Measurements from ENCODE around the gene VAMP4. TPM values are rescaled to one million over a fixed set of nuclear protein-coding genes. Genes with fewer than 3 reads are reported as not detected.

The VAMP4 gene, protein sequence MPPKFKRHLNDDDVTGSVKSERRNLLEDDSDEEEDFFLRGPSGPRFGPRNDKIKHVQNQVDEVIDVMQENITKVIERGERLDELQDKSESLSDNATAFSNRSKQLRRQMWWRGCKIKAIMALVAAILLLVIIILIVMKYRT
- total RNA-seq = 11.4 TPM
- long read RNA-seq, full-length matches to known transcripts = 29 of 39 reads
- long read RNA-seq, partial matches to known transcripts = 2 of 39 reads
- long read RNA-seq, other reads (novel, unspliced or antisense) = 8 of 39 reads

GRCh38 chr1:171741872-171742576 is at the start of gene VAMP4:
VAMP4 (minus strand) TSS chr1:171742065; CDS start chr1:171738414, 3,651 bp downstream.
- intact Hi-C loops (cut with micrococcal nuclease) = loop anchor here (5.0 kb wide), 1 partner anchor 35 kb away; no protein-coding TSS in a partner anchor
- ATAC-seq (peak; percentile 95), DNase-seq (peak; percentile 92)

GRCh38 chr1:171790318-171790717 is 48.5 kb upstream of the VAMP4 start:
- intact Hi-C loops (cut with micrococcal nuclease) = no loop called here
- ATAC-seq = no peak
- DNase-seq = no peak

DNA sequence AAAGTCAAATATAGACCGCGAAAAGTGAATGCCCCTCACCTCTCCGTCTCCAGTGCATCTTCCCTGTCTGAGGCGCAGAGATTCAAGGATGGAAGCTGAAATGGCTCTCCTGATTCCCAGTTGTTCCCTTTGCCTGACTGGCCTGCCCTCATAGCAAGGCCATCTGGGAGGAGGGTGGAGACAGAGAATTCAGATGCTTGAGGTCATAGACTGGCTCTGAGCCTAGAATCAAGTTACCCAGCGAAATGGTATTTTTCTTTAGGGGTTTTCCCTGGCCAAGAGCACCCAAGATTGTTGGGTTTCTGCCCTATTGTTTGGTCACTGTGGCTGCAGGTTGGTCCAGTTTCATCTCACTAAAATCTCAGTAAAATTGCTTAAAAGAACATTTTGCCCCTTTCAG is 46.8 kb upstream of the VAMP4 start:
- peak; percentile 46 for ATAC-seq

GRCh38 chr1:171787686-171788480 is 46.0 kb upstream of the VAMP4 start:
- intact Hi-C loops (cut with micrococcal nuclease) = no loop called here
- ATAC-seq = no peak
- DNase-seq = no peak

More for the DNA sequence above, 46.8 kb upstream of the VAMP4 start:
- no peak for DNase-seq
- intact Hi-C loops (cut with micrococcal nuclease) = no loop called here

GRCh38 chr1:171786534-171786933 is 44.7 kb upstream of the VAMP4 start:
- ATAC-seq (no peak), DNase-seq (no peak)
- intact Hi-C loops (cut with micrococcal nuclease) = no loop called here

- DNase-seq (no peak), ATAC-seq (no peak)
- intact Hi-C loops (cut with micrococcal nuclease) = no loop called here
Measured at GRCh38 chr1:171785766-171786165, 43.9 kb upstream of the VAMP4 start.

GRCh38 chr1:171784784-171785183 is 42.9 kb upstream of the VAMP4 start:
- intact Hi-C loops (cut with micrococcal nuclease) = no loop called here
- no peak for DNase-seq
- no peak for ATAC-seq

GRCh38 chr1:171783816-171784530 is 42.1 kb upstream of the VAMP4 start:
- no peak for DNase-seq
- intact Hi-C loops (cut with micrococcal nuclease) = no loop called here
- ATAC-seq = no peak

DNA sequence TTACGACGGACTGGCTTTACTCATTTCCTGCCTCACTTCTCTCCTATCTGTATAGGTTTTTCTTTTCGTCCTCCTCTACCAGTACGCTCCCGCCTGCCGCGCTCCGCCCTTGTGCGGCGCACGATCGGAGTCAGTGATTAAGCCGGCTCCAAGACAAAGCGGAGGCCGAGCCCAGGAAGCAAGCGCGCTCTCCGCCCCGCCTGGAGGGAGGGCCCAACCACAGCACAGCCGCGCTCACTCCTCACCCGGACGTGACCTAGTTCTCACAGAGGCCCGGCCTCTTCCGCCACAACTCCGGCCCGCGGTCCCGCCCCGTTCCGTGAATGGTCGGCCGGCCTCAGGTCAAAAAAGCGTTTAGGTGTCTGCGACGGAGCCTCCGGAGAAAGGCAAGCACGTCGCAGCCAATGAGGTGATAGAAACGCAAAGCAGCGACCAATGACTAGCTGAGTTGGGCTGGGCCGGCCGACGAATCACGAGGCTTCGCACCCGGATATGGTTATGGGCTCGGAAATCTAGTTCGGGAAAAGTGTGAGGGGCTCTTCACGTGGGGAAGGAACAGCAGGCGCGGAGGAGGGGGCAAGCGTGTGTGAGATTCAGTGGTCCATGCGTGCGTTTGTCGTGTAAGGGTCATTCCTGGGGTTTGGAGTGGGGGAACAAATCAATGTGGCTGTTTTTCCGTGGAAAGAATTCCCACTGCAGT is 39.5 kb upstream of the VAMP4 start, which contains the start of gene METTL13:
Gene METTL13, plus strand, starts transcription at position 485 of the 700 bp plus-strand sequence. CDS start 308 bp downstream, outside the sequence.
- peak; percentile 99 for DNase-seq
- ATAC-seq = peak; percentile 100
- intact Hi-C loops (cut with micrococcal nuclease) = no loop called here

GRCh38 chr1:171780583-171781175 is 38.8 kb upstream of the VAMP4 start:
- no peak for ATAC-seq
- intact Hi-C loops (cut with micrococcal nuclease) = no loop called here

DNA sequence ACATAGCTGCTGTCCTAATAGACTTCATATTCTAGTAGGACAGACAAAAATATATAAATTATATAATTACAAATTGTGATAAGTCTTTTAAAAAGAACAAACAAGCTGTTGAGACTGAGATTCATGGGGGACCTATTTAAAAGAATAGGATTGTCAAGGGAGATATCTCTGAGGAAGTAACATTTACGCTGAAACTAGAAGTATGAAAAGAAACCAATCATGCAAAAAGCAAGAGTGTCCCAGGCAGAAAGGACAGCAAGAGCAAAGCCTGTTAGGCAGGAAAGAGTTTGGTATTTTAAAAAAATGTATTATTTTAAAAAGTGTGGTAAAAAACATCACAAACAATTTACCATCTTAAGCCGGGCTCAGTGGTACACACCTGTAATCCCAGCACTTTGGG is 30.4 kb upstream of the VAMP4 start:
- intact Hi-C loops (cut with micrococcal nuclease) = no loop called here
- no peak for ATAC-seq

More at GRCh38 chr1:171780583-171781175, 38.8 kb upstream of the VAMP4 start:
- no peak for DNase-seq

DNA sequence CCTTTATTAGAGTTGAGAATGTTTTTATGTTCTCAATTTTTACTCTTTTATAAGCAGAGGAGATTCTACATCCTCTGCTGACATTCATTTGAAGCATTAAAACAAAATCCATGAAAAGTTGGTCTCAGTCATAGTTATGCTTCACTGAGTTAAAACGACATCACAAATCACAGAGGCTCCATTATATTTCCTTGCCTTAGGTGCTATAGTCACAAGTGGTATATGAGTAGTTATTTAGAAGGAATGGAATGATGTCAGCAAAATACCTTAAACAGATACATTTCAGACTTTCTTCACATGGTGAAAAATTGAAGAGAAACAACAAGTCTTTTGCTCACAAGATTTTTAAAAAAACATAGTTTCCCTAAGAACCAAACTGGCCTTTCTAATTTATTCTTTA is 27.9 kb upstream of the VAMP4 start:
- ATAC-seq (no peak), DNase-seq (no peak)
- intact Hi-C loops (cut with micrococcal nuclease) = no loop called here

More for the DNA sequence above, 30.4 kb upstream of the VAMP4 start:
- no peak for DNase-seq

DNA sequence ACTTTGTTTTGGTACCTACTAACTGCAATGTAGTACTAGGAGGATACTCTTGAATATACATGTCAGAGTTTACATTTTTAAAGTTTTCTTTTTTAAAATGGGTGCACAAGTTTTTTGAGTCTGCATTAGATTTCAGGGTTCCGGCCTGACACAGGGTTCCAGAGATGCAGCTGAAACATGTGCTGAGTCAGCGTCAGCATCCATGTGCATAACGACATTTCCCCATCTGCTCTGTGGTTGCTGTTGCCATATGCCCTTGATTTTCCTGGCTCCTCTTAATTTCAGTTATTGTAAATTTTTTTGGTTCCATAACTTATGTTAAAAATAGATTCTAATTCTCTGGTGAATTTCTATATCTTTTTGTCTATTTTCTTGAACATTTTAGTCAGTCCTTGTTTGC is 27.3 kb upstream of the VAMP4 start:
- no peak for ATAC-seq
- intact Hi-C loops (cut with micrococcal nuclease) = no loop called here

DNA sequence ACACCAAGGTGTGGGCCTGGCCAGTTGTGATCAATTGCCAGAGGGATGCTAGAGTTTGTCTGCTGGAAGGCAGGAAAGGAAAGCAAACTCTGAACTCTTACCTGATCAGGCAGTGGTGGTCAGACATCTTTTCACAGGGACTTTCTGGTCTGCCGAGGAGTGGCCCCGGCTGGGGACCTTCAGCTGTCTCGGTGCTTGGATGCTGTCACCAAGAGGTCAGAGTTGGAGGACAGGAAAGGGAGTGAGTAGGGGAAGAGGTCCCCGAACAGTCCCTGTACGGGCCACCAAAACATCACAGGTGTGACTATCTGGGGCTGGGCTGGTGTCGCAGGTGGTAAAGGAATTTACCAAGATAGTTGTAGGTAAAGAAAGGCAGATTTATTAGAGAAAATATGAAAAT is 21.9 kb upstream of the VAMP4 start:
- intact Hi-C loops (cut with micrococcal nuclease) = no loop called here
- DNase-seq (no peak), ATAC-seq (no peak)

More for the DNA sequence above, 27.3 kb upstream of the VAMP4 start:
- no peak for DNase-seq

- intact Hi-C loops (cut with micrococcal nuclease) = no loop called here
- ATAC-seq = no peak
Measured at GRCh38 chr1:171762143-171762563, 20.3 kb upstream of the VAMP4 start.

DNA sequence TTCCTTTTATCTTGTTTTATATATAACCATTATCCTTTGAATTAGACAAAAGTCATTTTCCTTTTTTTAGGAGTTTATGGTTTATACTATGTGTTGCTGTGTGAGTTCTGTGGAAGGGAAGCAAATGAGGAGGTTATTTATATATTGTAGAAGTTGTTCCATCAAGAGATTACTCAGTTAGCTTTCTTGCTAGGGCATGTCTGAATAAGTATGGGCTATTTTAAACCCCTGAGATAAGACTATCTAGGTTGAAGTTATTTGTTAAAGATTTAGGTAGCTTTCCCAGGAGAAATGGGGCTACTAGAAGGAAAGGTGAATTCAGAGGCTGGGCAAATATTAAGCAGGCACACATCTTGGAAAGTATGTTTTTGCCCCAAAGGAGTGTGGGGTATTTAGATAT is 16.1 kb upstream of the VAMP4 start:
- peak; percentile 46 for ATAC-seq
- intact Hi-C loops (cut with micrococcal nuclease) = no loop called here
- DNase-seq = no peak

More at GRCh38 chr1:171762143-171762563, 20.3 kb upstream of the VAMP4 start:
- no peak for DNase-seq

- DNase-seq (no peak), ATAC-seq (no peak)
- intact Hi-C loops (cut with micrococcal nuclease) = no loop called here
Measured at GRCh38 chr1:171756856-171757255, 15.0 kb upstream of the VAMP4 start.

- no peak for DNase-seq
- intact Hi-C loops (cut with micrococcal nuclease) = no loop called here
- ATAC-seq = no peak
Measured at GRCh38 chr1:171754971-171755370, 13.1 kb upstream of the VAMP4 start.

Measured in left ventricle myocardium superior (tissue), 1 donor.